Measurements from ENCODE around the gene SLC17A9.

Gene SLC17A9

GRCh38 chr20:62969939-62970306 is 17.4 kb downstream of the SLC17A9 start:
- DNase-seq, result no peak

- DNase-seq, result no peak
These were observed 18.1 kb downstream of the SLC17A9 start for GRCh38 chr20:62970307-62971210.

- DNase-seq, result no peak
These were observed 18.9 kb downstream of the SLC17A9 start for GRCh38 chr20:62971211-62971949.

GRCh38 chr20:62971950-62972844 is 19.7 kb downstream of the SLC17A9 start:
- DNase-seq, result no peak

- no peak for DNase-seq
These were observed 20.6 kb downstream of the SLC17A9 start for GRCh38 chr20:62972845-62973745.

DNA sequence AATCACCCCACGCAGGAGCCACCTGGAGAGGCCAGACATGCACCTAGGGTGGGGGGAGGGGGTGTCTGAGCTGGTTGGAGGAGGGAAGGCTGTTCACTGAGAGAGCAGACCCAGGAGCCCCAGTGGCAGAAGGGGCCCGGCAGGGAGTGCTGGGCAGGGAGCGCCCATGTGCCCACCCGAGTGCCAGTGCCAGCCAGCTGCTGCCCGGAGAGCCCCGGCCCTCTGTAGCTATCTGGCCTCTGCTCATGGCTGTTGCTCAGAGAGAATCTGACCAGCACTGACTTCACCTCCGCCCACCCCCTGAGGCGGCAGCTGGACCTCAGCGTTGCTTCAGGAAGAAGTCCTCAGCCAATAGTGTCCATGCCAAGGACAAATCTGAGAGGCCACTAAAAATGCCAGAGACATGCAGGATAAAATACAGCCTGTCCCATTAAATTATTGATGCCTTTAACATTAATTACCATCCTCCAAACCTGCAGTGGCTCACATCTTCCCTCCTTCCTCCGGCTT is 22.8 kb downstream of the SLC17A9 start:
- DNase-seq, result no peak

- no peak for DNase-seq
These were observed 23.5 kb downstream of the SLC17A9 start for GRCh38 chr20:62975812-62976508.

DNA sequence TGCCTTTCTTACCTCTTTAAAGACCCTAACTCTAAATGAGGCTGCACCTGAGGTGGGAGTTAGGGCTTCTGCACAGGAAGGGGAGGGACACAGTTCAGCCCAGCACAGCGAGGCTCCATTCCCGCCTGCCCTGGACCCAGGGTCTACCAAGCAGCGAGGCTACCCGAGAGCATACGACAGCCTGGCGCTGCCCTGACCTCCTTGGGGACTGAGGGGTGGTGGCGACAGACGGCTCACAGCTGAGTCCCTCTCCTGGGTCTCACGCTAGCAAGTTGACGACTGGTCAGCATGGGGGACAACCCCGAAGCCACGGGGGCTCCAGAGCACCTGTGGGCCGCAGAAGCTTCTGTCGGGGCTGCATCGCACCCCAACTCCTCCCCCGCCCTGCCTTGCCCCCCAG is 24.4 kb downstream of the SLC17A9 start:
- DNase-seq, result no peak

- no peak for DNase-seq
These were observed 25.4 kb downstream of the SLC17A9 start for GRCh38 chr20:62977613-62978560.

GRCh38 chr20:62978561-62978943 is 26.0 kb downstream of the SLC17A9 start:
- DNase-seq, result no peak

GRCh38 chr20:62979310-62979709 is 26.8 kb downstream of the SLC17A9 start:
- no peak for DNase-seq

GRCh38 chr20:62979876-62980373 is 27.4 kb downstream of the SLC17A9 start:
- DNase-seq, result no peak

DNA sequence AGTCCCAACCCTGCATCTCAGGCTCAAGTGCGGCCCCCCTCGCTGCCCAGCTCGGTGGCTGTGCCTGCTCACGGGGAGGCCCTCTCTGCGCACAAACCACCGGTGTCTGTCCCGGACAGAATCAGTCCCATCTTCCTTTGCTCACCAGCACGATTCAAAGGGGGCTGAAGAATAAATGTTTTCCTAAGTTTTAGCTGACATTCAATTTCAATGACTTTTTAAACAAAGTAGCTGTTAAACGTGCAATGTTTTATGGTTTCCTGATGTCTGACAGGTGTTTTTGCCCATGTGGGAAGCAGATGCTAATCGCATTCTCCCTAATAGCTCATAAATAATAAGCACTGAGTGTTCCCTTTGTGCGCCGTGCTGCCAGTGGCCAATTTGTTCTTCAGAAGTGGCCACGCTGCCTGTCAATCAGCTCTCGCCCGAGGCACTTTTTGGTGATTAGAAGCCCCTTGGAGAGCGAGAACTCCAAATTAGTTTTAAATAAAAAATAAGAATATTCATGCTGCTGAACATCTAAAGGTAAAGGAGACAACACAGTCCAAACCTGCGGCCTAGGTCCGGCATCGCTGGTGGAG is 28.0 kb downstream of the SLC17A9 start:
- DNase-seq, result no peak

DNA sequence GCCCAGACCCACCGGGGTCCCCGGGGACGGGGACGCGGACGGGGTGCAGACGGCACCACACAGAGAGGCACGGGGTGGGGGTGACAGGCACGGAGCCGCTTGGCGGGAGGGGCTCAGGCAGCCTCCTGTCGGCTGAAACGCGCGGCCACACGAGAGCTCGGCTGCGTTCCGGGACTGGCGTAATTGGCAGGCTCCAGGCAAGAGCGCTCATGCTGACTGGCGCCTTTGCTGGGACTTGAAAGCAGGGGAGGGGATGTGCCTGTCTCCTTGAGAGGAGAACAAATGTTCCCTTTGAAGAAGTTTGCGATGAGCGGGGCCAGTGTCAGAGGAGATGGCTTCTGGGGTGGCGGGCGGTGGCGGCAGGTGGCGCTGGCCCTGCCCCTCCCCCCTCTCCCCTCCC is 28.5 kb downstream of the SLC17A9 start:
- DNase-seq, result no peak

DNA sequence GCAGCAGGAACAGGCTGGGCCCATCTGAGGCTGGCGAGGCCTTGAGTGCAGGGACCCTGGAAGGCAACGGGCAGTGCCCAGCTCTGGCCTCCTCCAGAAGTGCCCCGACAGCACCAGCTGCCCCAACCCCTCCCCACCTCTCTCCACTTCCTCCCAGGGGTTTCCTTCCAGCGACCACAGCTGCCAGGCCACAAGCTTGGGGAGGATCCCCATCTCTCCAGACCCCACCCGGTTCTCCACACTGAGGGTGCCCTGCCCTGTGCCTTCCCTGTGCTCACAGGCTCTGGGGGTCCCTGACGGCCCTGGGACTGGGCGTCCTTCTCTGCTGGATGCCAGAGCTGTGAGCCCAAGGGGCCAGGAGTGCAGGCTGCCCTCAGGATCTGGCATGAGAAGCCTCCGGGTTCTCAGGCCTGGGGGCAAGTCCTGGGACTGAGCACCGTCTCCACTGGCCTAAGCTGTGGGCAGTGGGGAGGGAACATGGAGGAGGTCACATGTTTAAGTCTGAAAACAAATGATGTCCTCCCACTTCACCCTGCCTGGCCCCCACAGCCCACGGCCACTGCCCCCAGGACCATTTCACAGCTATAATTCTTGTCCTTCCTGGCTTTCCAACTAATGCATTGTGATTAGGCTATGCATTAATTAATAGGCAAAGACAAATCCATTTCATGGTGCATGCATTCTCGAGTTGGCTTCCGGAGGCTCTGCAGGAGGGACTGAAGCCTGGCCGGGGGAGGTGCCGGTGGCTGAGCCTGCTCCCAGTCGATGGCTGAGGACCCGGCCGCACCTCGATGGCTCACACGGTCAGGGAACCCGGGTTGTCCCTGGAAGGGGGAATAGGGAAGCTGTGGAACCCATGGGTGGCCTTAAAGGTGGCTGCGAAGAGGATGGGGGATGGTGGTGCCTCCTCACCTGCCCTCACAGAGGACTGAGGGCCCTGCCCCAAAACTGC is 29.9 kb downstream of the SLC17A9 start:
- no peak for DNase-seq

GRCh38 chr20:62983210-62983609 is 30.7 kb downstream of the SLC17A9 start:
- no peak for DNase-seq

- no peak for DNase-seq
These were observed 32.3 kb downstream of the SLC17A9 start for GRCh38 chr20:62984666-62985443.

DNA sequence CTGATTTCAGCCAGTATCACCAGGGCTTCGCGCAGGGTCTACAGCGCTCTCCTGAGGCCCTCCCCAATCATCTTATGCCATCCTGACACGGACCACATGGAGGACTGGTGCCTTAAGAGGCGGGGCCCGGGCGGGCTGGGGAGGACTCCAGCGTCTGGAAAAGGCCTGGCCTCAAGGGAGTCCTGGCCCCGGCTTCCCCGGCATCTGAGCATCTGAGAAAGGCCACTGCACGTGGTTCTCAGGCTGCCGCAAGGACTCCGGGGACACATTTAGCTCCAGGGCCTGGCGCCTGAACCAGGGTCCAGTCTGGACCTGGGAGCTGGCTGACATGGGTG is 32.9 kb downstream of the SLC17A9 start:
- no peak for DNase-seq

Measured in NCI-H187 treated with DMSO at 0.1 percent for 48 hours (cell line).